Ovary (tissue), 9 donors: ENCODE data around the gene KCNJ6. TPM values are rescaled to one million over a fixed set of nuclear protein-coding genes. Genes with fewer than 3 reads are reported as not detected.

Experiments
- DNase-seq, 5 donors: peaks; one replicate each; pipeline ENCODE4 v3.0.0-alpha.2; 2019 to 2020
- H3K27ac ChIP-seq, 2 donors: fragments of 200-600 bp; one replicate each; pipeline versions ENCODE4 v1.5.1 to v1.8.0; 2019 to 2022
- H3K27me3 ChIP-seq: fragments of 200-600 bp; one replicate; pipeline ENCODE4 v1.8.0; 2022
- H3K36me3 ChIP-seq: fragments of 200-600 bp; sonication (generic); one replicate; pipeline ENCODE4 v1.5.1; 2019
- H3K4me1 ChIP-seq: one replicate; pipeline ENCODE4 v1.8.1; 2013; ENCODE audit warnings: mild to moderate bottlenecking, moderate library complexity; ENCODE audit not compliant: insufficient read depth
- H3K4me3 ChIP-seq: fragments of 200-600 bp; sonication (generic); one replicate; pipeline ENCODE4 v1.5.1; 2017
- H3K9me3 ChIP-seq, 2 donors: fragments of 200-600 bp in 1 of 2; sonication (generic) in 1 of 2; one replicate each; pipeline versions ENCODE4 v1.5.1 to v1.8.1; 2013 to 2019; ENCODE audit warnings: mild to moderate bottlenecking in 1 of 2, moderate library complexity in 1 of 2
- CTCF ChIP-seq, 3 donors: fragments of 450-650 bp in 2 of 3; fragments of 200-600 bp in 1 of 3; IDR thresholded peaks; one replicate each; pipeline versions ENCODE4 v1.5.1 to v1.8.0; 2016 to 2022; ENCODE audit warnings: antibody characterized with exemption in 3 of 3, mild to moderate bottlenecking in 1 of 3
- EP300 ChIP-seq: sonication (generic); formaldehyde crosslinking; IDR thresholded peaks from one replicate; pipeline ENCODE4 v1.6.1; 2017; ENCODE audit warnings: antibody characterized with exemption
- POLR2A ChIP-seq: fragments of 450-650 bp; IDR thresholded peaks from one replicate; pipeline ENCODE4 v1.6.1; 2017; ENCODE audit warnings: antibody characterized with exemption, mild to moderate bottlenecking, moderate library complexity
- WGBS, 3 donors: extraction: QIAGEN DNeasy Blood & Tissue Kit in 1 of 3; methylation state at CpG; one replicate each; pipeline versions ENCODE4 v1.1.5 to v1.1.7; 2013 to 2017; 5-methylcytosine and 5-hydroxymethylcytosine counted together
- intact Hi-C, 4 donors: fragments of 100-400 bp; cut with DNase I; formaldehyde crosslinking; loops; one replicate each; pipeline versions ENCODE4 v1.11.0 to v1.15.1; 2022 to 2023
- polyA plus RNA-seq, 2 donors: library from polyadenylated mRNA; stranded (reverse); fragments of 200-250 nt in 1 of 2; fragments of 350-450 nt in 1 of 2; fragmentation: Illumina TruSeq in 1 of 2; extraction: RNeasy Lipid Tissue Mini Kit (QIAGEN cat#74804) in 1 of 2; gene quantifications; one replicate each; pipeline ENCODE4 v1.2.3, GENCODE V29; 2013 to 2014
- total RNA-seq, 7 donors: library from RNA; depleted of rRNA in 2 of 7; stranded (reverse); fragments of >200 nt in 2 of 7; fragmentation: NEBNext Ultra II Directional in 3 of 7; extraction: Animal tissue kit (Norgen Biotek cat#: 25700) in 3 of 7; gene quantifications; one replicate each; pipeline versions ENCODE4 v1.1.0 to v1.2.4, GENCODE V29; 2016 to 2023
- donor health status: DM: no; HTN: no; CAD: no; lungs with moderate emphysema.
- donor health status: DM: no; HTN: no; CAD: no.
- donor health status: Bipolar disorder and iron deficiency.
- donor health status: DM: yes; HTN: yes; CAD: no.
- donor health status: DM: no; HTN: no; CAD: no.
- donor health status: DM: yes; HTN: yes; CAD: no.

The KCNJ6 gene
- total and polyA plus RNA-seq, 9 donors, result 0.01 TPM; not detected in 8

GRCh38 chr21:37912616-37913015 lies 3.6 kb downstream of the KCNJ6 start:
- intact Hi-C loops, result no loop called here
- DNase-seq, result no peak
- H3K4me1 ChIP-seq, result no peaks in the 10 kb centered on the region
- peaks cover 0 to 7% of the 10 kb centered on the region in 2 donors for H3K9me3 ChIP-seq
- no peaks in the 10 kb centered on the region for H3K27me3 ChIP-seq
- no peak overlapping the region for H3K27ac ChIP-seq
- H3K36me3 ChIP-seq, result no peaks in the 10 kb centered on the region
- H3K4me3 ChIP-seq, result no peak overlapping the region
- TF ChIP-seq POLR2A, result no peak
- no peak for TF ChIP-seq CTCF (IDR thresholded peaks at IDR 0.05)
- TF ChIP-seq EP300, result no peak

GRCh38 chr21:37909936-37910335 lies 6.3 kb downstream of the KCNJ6 start:
- H3K4me1 ChIP-seq, result no peaks in the 10 kb centered on the region
- no peaks in the 10 kb centered on the region for H3K27me3 ChIP-seq
- H3K27ac ChIP-seq, result no peak overlapping the region
- 72 to 87% (median 77%) methylated on average over 6 of the region's 6 CpGs for WGBS, 3 donors
- intact Hi-C loops, result no loop called here
- no peak for DNase-seq
- H3K9me3 ChIP-seq, result peaks cover 0 to 7% of the 10 kb centered on the region in 2 donors
- H3K36me3 ChIP-seq, result no peaks in the 10 kb centered on the region
- no peak for TF ChIP-seq CTCF (IDR thresholded peaks at IDR 0.05)
- TF ChIP-seq POLR2A, result no peak
- no peak for TF ChIP-seq EP300
- no peak overlapping the region for H3K4me3 ChIP-seq

GRCh38 chr21:37908691-37909090 lies 7.6 kb downstream of the KCNJ6 start:
- intact Hi-C loops, result no loop called here
- no peak for TF ChIP-seq EP300
- TF ChIP-seq POLR2A, result no peak
- TF ChIP-seq CTCF (IDR thresholded peaks at IDR 0.05), result no peak
- H3K27ac ChIP-seq, result no peak overlapping the region
- WGBS, 3 donors, result 67 to 80% (median 71%) methylated on average over 2 of the region's 2 CpGs
- DNase-seq, result no peak
- no peaks in the 10 kb centered on the region for H3K27me3 ChIP-seq
- peaks cover 0 to 3% of the 10 kb centered on the region in 2 donors for H3K9me3 ChIP-seq
- no peaks in the 10 kb centered on the region for H3K4me1 ChIP-seq
- H3K36me3 ChIP-seq, result no peaks in the 10 kb centered on the region
- no peak overlapping the region for H3K4me3 ChIP-seq

GRCh38 chr21:37907076-37907475 lies 9.2 kb downstream of the KCNJ6 start:
- intact Hi-C loops, result no loop called here
- WGBS, 3 donors, result 57 to 63% (median 59%) methylated on average over 4 of the region's 4 CpGs
- no peaks in the 10 kb centered on the region for H3K9me3 ChIP-seq
- no peak overlapping the region for H3K27ac ChIP-seq
- no peaks in the 10 kb centered on the region for H3K27me3 ChIP-seq
- no peaks in the 10 kb centered on the region for H3K4me1 ChIP-seq
- H3K36me3 ChIP-seq, result no peaks in the 10 kb centered on the region
- no peak for TF ChIP-seq POLR2A
- no peak for TF ChIP-seq EP300
- no peak for TF ChIP-seq CTCF (IDR thresholded peaks at IDR 0.05)
- no peak for DNase-seq
- no peak overlapping the region for H3K4me3 ChIP-seq

- Histone ChIP-seq H3K4me3 (no peak overlapping the region), H3K4me1 (no peaks in the 10 kb centered on the region), H3K27me3 (no peaks in the 10 kb centered on the region), H3K9me3 (no peaks in the 10 kb centered on the region), H3K36me3 (no peaks in the 10 kb centered on the region), H3K27ac (no peak overlapping the region)
- TF ChIP-seq EP300 (no peak), CTCF (IDR thresholded peaks at IDR 0.05) (no peak)
- WGBS, 3 donors, result 84 to 90% (median 88%) methylated on average over 5 of the region's 5 CpGs
- DNase-seq, result no peak
- intact Hi-C loops, result no loop called here
Observed at GRCh38 chr21:37905291-37905690, 11.0 kb downstream of the KCNJ6 start.
